DOHH2 (cell line): ENCODE results near the gene SLC5A3.

ENCODE experiments used
- H3F3A ChIP-seq: fragments of 200-600 bp; sonication (generic), shearing (Covaris generic); 2 replicates; pipeline ENCODE4 v1.6.0; 2016; ENCODE audit warnings: antibody characterized with exemption, mild to moderate bottlenecking; ENCODE audit not compliant: control insufficient read depth, insufficient read depth
- H3K27ac ChIP-seq: fragments of 200-600 bp; sonication (generic); 2 replicates; pipeline ENCODE4 v1.5.1; 2014; ENCODE audit warnings: low read depth, mild to moderate bottlenecking, low read length, moderate library complexity
- H3K27me3 ChIP-seq: fragments of 200-600 bp; sonication (generic); 2 replicates; pipeline ENCODE4 v1.6.1; 2014; ENCODE audit warnings: mild to moderate bottlenecking, low read length, mixed read lengths; ENCODE audit not compliant: control insufficient read depth
- H3K36me3 ChIP-seq: fragments of 200-600 bp; sonication (generic); 2 replicates; pipeline ENCODE4 v1.6.1; 2014; ENCODE audit warnings: mild to moderate bottlenecking, low read length, moderate library complexity, mixed read lengths; ENCODE audit not compliant: control insufficient read depth
- H3K4me1 ChIP-seq: fragments of 200-600 bp; sonication (generic); 2 replicates; pipeline ENCODE4 v1.6.1; 2014; ENCODE audit warnings: mild to moderate bottlenecking, low read length, mixed read lengths; ENCODE audit not compliant: control insufficient read depth
- H3K4me2 ChIP-seq: fragments of 200-600 bp; sonication (generic); 2 replicates; pipeline ENCODE4 v1.6.0; 2014; ENCODE audit warnings: mild to moderate bottlenecking, low read length, moderate library complexity
- H3K4me3 ChIP-seq: fragments of 200-600 bp; sonication (generic); 2 replicates; pipeline ENCODE4 v1.5.1; 2014; ENCODE audit warnings: mild to moderate bottlenecking, low read length, mixed read lengths
- H3K79me2 ChIP-seq: fragments of 200-600 bp; sonication (generic); 2 replicates; pipeline ENCODE4 v1.6.1; 2014; ENCODE audit warnings: mild to moderate bottlenecking, low read length, mixed read lengths; ENCODE audit not compliant: control insufficient read depth
- H3K9me2 ChIP-seq: fragments of 200-600 bp; sonication (generic); replicated peaks from 2 replicates; pipeline ENCODE4 v1.6.1; 2014; ENCODE audit warnings: mild to moderate bottlenecking, low read length, mixed read lengths; ENCODE audit not compliant: control insufficient read depth
- H3K9me3 ChIP-seq: fragments of 200-600 bp; sonication (generic); 2 replicates; pipeline ENCODE4 v1.6.1; 2014; ENCODE audit warnings: antibody characterized with exemption, low read length, mixed read lengths; ENCODE audit not compliant: control insufficient read depth, insufficient read depth
- H4K20me1 ChIP-seq: fragments of 200-600 bp; sonication (generic); 2 replicates; pipeline ENCODE4 v1.6.0; 2014; ENCODE audit warnings: low read depth, mild to moderate bottlenecking, antibody characterized with exemption, low read length, moderate library complexity; ENCODE audit not compliant: control insufficient read depth, insufficient read depth
- CTCF ChIP-seq: fragments of 200-600 bp; sonication (generic); IDR thresholded peaks from one replicate; pipeline ENCODE4 v1.5.1; 2014; ENCODE audit warnings: antibody characterized with exemption, mild to moderate bottlenecking, low read depth, low read length; ENCODE audit not compliant: poor library complexity, severe bottlenecking
- EZH2phosphoT487 ChIP-seq: fragments of 200-600 bp; sonication (generic); IDR thresholded peaks from 2 replicates; pipeline ENCODE4 v1.6.1; 2017; ENCODE audit warnings: borderline replicate concordance, mild to moderate bottlenecking, antibody characterized with exemption, low read length, moderate library complexity, mixed read lengths

Gene SLC5A3

GRCh38 chr21:34046917-34047316 is 26.5 kb upstream of the SLC5A3 start:
- no peak overlapping the region for H3K27ac ChIP-seq

GRCh38 chr21:34047835-34048234 is 25.5 kb upstream of the SLC5A3 start:
- Histone ChIP-seq H3K79me2 (no peaks in the 10 kb centered on the region), H3K36me3 (no peaks in the 10 kb centered on the region), H3K27me3 (no peaks in the 10 kb centered on the region), H4K20me1 (no peaks in the 10 kb centered on the region), H3K4me2 (no peak overlapping the region), H3K9me3 (no peaks in the 10 kb centered on the region), H3F3A (no peaks in the 10 kb centered on the region), H3K9me2 (no peaks in the 10 kb centered on the region), H3K4me3 (no peak overlapping the region), H3K27ac (no peak overlapping the region), H3K4me1 (peaks cover 14% of the 10 kb centered on the region)
- TF ChIP-seq CTCF, result no peak
- no peak for TF ChIP-seq EZH2phosphoT487

More at GRCh38 chr21:34046917-34047316, 26.5 kb upstream of the SLC5A3 start:
- Histone ChIP-seq H3K4me2 (peak overlapping the region; percentile 38), H4K20me1 (no peaks in the 10 kb centered on the region), H3K36me3 (no peaks in the 10 kb centered on the region), H3K27me3 (no peaks in the 10 kb centered on the region), H3K79me2 (no peaks in the 10 kb centered on the region), H3K4me3 (peak overlapping the region; percentile 24), H3K9me2 (no peaks in the 10 kb centered on the region), H3K9me3 (no peaks in the 10 kb centered on the region), H3F3A (no peaks in the 10 kb centered on the region), H3K4me1 (peaks cover 14% of the 10 kb centered on the region)
- TF ChIP-seq EZH2phosphoT487 (no peak), CTCF (no peak)

GRCh38 chr21:34052171-34052570 is 21.2 kb upstream of the SLC5A3 start:
- no peaks in the 10 kb centered on the region for H3K9me2 ChIP-seq
- no peaks in the 10 kb centered on the region for H3K27me3 ChIP-seq
- H3K4me1 ChIP-seq, result peaks cover 1% of the 10 kb centered on the region
- H3K4me2 ChIP-seq, result no peak overlapping the region
- H3K36me3 ChIP-seq, result no peaks in the 10 kb centered on the region
- TF ChIP-seq CTCF, result no peak
- no peak for TF ChIP-seq EZH2phosphoT487
- no peaks in the 10 kb centered on the region for H3F3A ChIP-seq
- H3K4me3 ChIP-seq, result no peak overlapping the region
- H3K9me3 ChIP-seq, result no peaks in the 10 kb centered on the region
- H3K27ac ChIP-seq, result no peak overlapping the region
- H3K79me2 ChIP-seq, result no peaks in the 10 kb centered on the region
- no peaks in the 10 kb centered on the region for H4K20me1 ChIP-seq

GRCh38 chr21:34054259-34054658 is 19.1 kb upstream of the SLC5A3 start:
- Histone ChIP-seq H3K36me3 (no peaks in the 10 kb centered on the region), H4K20me1 (no peaks in the 10 kb centered on the region), H3K4me1 (no peaks in the 10 kb centered on the region), H3K4me2 (no peak overlapping the region), H3K9me3 (no peaks in the 10 kb centered on the region), H3K9me2 (no peaks in the 10 kb centered on the region), H3K27me3 (no peaks in the 10 kb centered on the region), H3K79me2 (no peaks in the 10 kb centered on the region), H3F3A (no peaks in the 10 kb centered on the region), H3K27ac (no peak overlapping the region), H3K4me3 (no peak overlapping the region)
- TF ChIP-seq EZH2phosphoT487 (no peak), CTCF (no peak)
